ENCODE results near the gene RELL2. TPM values are rescaled to one million over a fixed set of nuclear protein-coding genes. Genes with fewer than 3 reads are reported as not detected.
"Not testable (repeated sequence)": the region's sequence is repeated elsewhere in the genome, so short reads cannot be mapped to it uniquely, and the experiment has no call there.

The RELL2 gene
- total and polyA plus RNA-seq, 3 experiments from 2014 or later = 3.7 to 26.2 (median 24.8) TPM

GRCh38 chr5:141603923-141604717, 32.7 kb upstream of the RELL2 start:
- no peaks in the 10 kb centered on the region for H3K9me3 ChIP-seq (ENCODE audit: low read length)
- ChIA-PET POLR2A (interaction anchor here (0.9 to 6.3 kb wide), 2 partner anchors 14 to 47 kb away, joined by 3 to 70 read pairs; partner anchors contain the start of genes DIAPH1 and FCHSD1), CTCF (interaction anchor here (4.8 to 14.7 kb wide), 2 partner anchors 12 to 13 kb away, joined by 46 to 175 read pairs; partner anchors contain the start of gene DIAPH1)
- H3K27ac ChIP-seq (ENCODE audit: low read depth, low read length) = peak overlapping the region; percentile 7
- H3K27me3 Mint-ChIP-seq = no peaks in the 10 kb centered on the region
- peaks cover 0 to 7% (median 5%) of the 10 kb centered on the region in 3 donors for H3K36me3 Mint-ChIP-seq
- DNase-seq = peak in 1 of 5 donors; percentile 29
- no peaks in the 10 kb centered on the region for H3K27me3 ChIP-seq (ENCODE audit: insufficient read depth, low read length, poor library complexity, severe bottlenecking)
- peaks cover 93 to 100% (median 98%) of the 10 kb centered on the region in 3 donors for H3K4me1 Mint-ChIP-seq
- H3K4me1 ChIP-seq (ENCODE audit: insufficient read depth, low read length) = peaks cover 96% of the 10 kb centered on the region
- peak overlapping the region; percentile 36 for H3K4me3 ChIP-seq (ENCODE audit: low read length)
- H3K36me3 ChIP-seq (ENCODE audit: insufficient read depth, low read length) = no peaks in the 10 kb centered on the region
- H3K4me3 Mint-ChIP-seq = peak overlapping the region; percentile 41 to 83 (median 81)
- H3K9me3 Mint-ChIP-seq = no peaks in the 10 kb centered on the region
- H3K27ac Mint-ChIP-seq = peak overlapping the region; percentile 79 to 99 (median 94)

- Mint-ChIP-seq H3K27me3 (no peaks in the 10 kb centered on the region), H3K4me3 (peak overlapping the region; percentile 66 to 82 (median 77)), H3K9me3 (no peaks in the 10 kb centered on the region), H3K4me1 (peaks cover 89 to 96% (median 96%) of the 10 kb centered on the region in 3 donors), H3K27ac (peak overlapping the region; percentile 77 to 99 (median 92)), H3K36me3 (peaks cover 0 to 11% (median 9%) of the 10 kb centered on the region in 3 donors)
- Histone ChIP-seq H3K4me1 (ENCODE audit: insufficient read depth, low read length) (peaks cover 90% of the 10 kb centered on the region), H3K27ac (ENCODE audit: low read depth, low read length) (peak overlapping the region; percentile 67), H3K4me3 (ENCODE audit: low read length) (peak overlapping the region; percentile 33), H3K27me3 (ENCODE audit: insufficient read depth, low read length, poor library complexity, severe bottlenecking) (no peaks in the 10 kb centered on the region), H3K36me3 (ENCODE audit: insufficient read depth, low read length) (no peaks in the 10 kb centered on the region), H3K9me3 (ENCODE audit: low read length) (no peaks in the 10 kb centered on the region)
- POLR2A ChIA-PET = interaction anchor here (0.7 to 6.3 kb wide), 3 partner anchors 9 to 14 kb away, joined by 4 to 70 read pairs (median 7); partner anchors contain the start of gene DIAPH1
- DNase-seq = peak; percentile 54 to 88 (median 85)
- CTCF ChIA-PET = interaction anchor here (1.8 to 14.7 kb wide), 4 partner anchors 11 to 31 kb away, joined by 4 to 175 read pairs (median 30); partner anchors contain the start of genes DIAPH1, HDAC3 and RELL2
These were observed 31.1 kb upstream of the RELL2 start for GRCh38 chr5:141605523-141606277.

DNA sequence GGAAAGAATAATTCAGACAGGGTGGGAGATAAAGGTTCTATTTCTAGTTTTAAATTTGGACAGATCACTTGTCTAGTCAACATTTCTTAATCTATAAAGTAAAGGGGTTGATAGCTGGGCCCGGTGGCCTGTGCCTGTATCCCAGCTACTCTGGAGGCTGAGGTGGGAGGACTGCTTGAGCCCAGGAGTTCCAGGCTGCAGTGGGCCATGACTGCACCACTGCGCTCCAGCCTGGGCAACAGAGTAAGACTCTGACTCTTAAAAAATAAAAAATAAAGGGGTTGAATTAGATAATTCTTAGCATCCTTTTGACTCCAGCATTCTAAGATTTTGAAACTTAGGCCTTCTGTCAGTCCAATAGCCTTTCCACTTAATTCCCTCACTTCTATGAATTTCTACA, 28.8 kb upstream of the RELL2 start:
- H3K27me3 ChIP-seq (ENCODE audit: insufficient read depth, low read length, poor library complexity, severe bottlenecking) = no peaks in the 10 kb centered on the region
- Mint-ChIP-seq H3K27ac (peak overlapping the region; percentile 77 to 99 (median 92)), H3K36me3 (peaks cover 0 to 28% (median 12%) of the 10 kb centered on the region in 3 donors), H3K27me3 (no peaks in the 10 kb centered on the region), H3K9me3 (no peaks in the 10 kb centered on the region), H3K4me3 (peak overlapping the region; percentile 38 to 80 (median 67)), H3K4me1 (peaks cover 89 to 94% (median 93%) of the 10 kb centered on the region in 3 donors)
- POLR2A ChIA-PET = interaction anchor here (0.6 to 6.3 kb wide), 2 partner anchors 10 to 962 kb away, joined by 3 to 70 read pairs; partner anchors contain the start of gene DIAPH1
- peaks cover 91% of the 10 kb centered on the region for H3K4me1 ChIP-seq (ENCODE audit: insufficient read depth, low read length)
- no peak for DNase-seq
- CTCF ChIA-PET = interaction anchor here (1.8 to 14.7 kb wide), 3 partner anchors 9 to 41 kb away, joined by 5 to 175 read pairs (median 55); partner anchors contain the start of gene DIAPH1
- no peaks in the 10 kb centered on the region for H3K9me3 ChIP-seq (ENCODE audit: low read length)
- peak overlapping the region; percentile 2 for H3K27ac ChIP-seq (ENCODE audit: low read depth, low read length)
- H3K36me3 ChIP-seq (ENCODE audit: insufficient read depth, low read length) = peaks cover 3% of the 10 kb centered on the region
- H3K4me3 ChIP-seq (ENCODE audit: low read length) = no peak overlapping the region

DNA sequence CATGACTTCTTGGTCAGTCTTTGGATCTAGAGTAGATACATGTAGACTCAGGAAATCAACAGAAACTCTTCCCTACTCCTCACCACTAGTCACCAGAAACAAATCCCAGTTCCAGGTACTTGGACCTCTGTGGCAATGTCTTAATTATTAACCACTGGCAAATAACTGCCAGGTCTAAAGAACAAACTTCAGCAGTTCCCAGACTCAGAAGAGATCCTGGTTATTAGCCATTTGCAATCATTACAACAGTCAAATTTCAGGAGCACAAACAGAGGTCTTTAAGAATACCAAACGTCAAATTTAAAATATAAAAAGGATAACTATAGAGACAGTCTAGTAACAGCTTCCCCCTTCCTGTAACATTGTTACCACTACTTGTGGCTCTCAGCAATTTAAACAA, 28.2 kb upstream of the RELL2 start:
- Histone ChIP-seq H3K27me3 (ENCODE audit: insufficient read depth, low read length, poor library complexity, severe bottlenecking) (no peaks in the 10 kb centered on the region), H3K4me3 (ENCODE audit: low read length) (peak overlapping the region; percentile 12), H3K4me1 (ENCODE audit: insufficient read depth, low read length) (peaks cover 91% of the 10 kb centered on the region), H3K36me3 (ENCODE audit: insufficient read depth, low read length) (peaks cover 3% of the 10 kb centered on the region), H3K9me3 (ENCODE audit: low read length) (no peaks in the 10 kb centered on the region), H3K27ac (ENCODE audit: low read depth, low read length) (peak overlapping the region; percentile 2)
- peak overlapping the region; percentile 38 to 78 (median 61) for H3K4me3 Mint-ChIP-seq
- H3K27me3 Mint-ChIP-seq = no peaks in the 10 kb centered on the region
- peak overlapping the region; percentile 77 to 99 (median 92) for H3K27ac Mint-ChIP-seq
- H3K36me3 Mint-ChIP-seq = peaks cover 0 to 31% (median 12%) of the 10 kb centered on the region in 3 donors
- H3K4me1 Mint-ChIP-seq = peaks cover 90 to 94% (median 93%) of the 10 kb centered on the region in 3 donors
- ChIA-PET CTCF (interaction anchor here (0.6 to 14.7 kb wide), 4 partner anchors 8 to 41 kb away, joined by 3 to 175 read pairs (median 30); partner anchors contain the start of genes DIAPH1, HDAC3 and RELL2), POLR2A (interaction anchor here (0.6 to 6.3 kb wide), 4 partner anchors 10 to 963 kb away, joined by 3 to 70 read pairs (median 6); partner anchors contain the start of gene DIAPH1)
- H3K9me3 Mint-ChIP-seq = no peaks in the 10 kb centered on the region
- no peak for DNase-seq

GRCh38 chr5:141609044-141609443, 27.8 kb upstream of the RELL2 start:
- Histone ChIP-seq H3K27me3 (ENCODE audit: insufficient read depth, low read length, poor library complexity, severe bottlenecking) (no peaks in the 10 kb centered on the region), H3K4me1 (ENCODE audit: insufficient read depth, low read length) (peaks cover 91% of the 10 kb centered on the region), H3K27ac (ENCODE audit: low read depth, low read length) (no peak overlapping the region), H3K9me3 (ENCODE audit: low read length) (no peaks in the 10 kb centered on the region), H3K36me3 (ENCODE audit: insufficient read depth, low read length) (peaks cover 3% of the 10 kb centered on the region), H3K4me3 (ENCODE audit: low read length) (peak overlapping the region; percentile 3)
- Mint-ChIP-seq H3K4me1 (peaks cover 90 to 94% (median 93%) of the 10 kb centered on the region in 3 donors), H3K27ac (peak overlapping the region in 6 of 8 donors; percentile 78 to 99 (median 89)), H3K36me3 (peaks cover 0 to 31% (median 12%) of the 10 kb centered on the region in 3 donors), H3K27me3 (no peaks in the 10 kb centered on the region), H3K9me3 (no peaks in the 10 kb centered on the region), H3K4me3 (peak overlapping the region in 4 of 7 donors; percentile 38 to 72 (median 60))
- no peak for DNase-seq
- ChIA-PET CTCF (interaction anchor here (0.6 to 14.7 kb wide), 4 partner anchors 8 to 42 kb away, joined by 3 to 175 read pairs (median 30); partner anchors contain the start of genes DIAPH1, HDAC3 and RELL2), POLR2A (interaction anchor here (0.6 to 6.3 kb wide), 3 partner anchors 9 to 107 kb away, joined by 5 to 70 read pairs (median 7); partner anchors contain the start of gene DIAPH1)

GRCh38 chr5:141609921-141610320, 26.9 kb upstream of the RELL2 start:
- H3K4me3 Mint-ChIP-seq = peak overlapping the region in 6 of 7 donors; percentile 20 to 62 (median 48)
- not testable (repeated sequence) for H3K27ac ChIP-seq (ENCODE audit: low read depth, low read length); H3K27me3 Mint-ChIP-seq; H3K4me3 ChIP-seq (ENCODE audit: low read length); H3K27me3 ChIP-seq (ENCODE audit: insufficient read depth, low read length, poor library complexity, severe bottlenecking); H3K36me3 ChIP-seq (ENCODE audit: insufficient read depth, low read length); DNase-seq; H3K9me3 Mint-ChIP-seq; H3K9me3 ChIP-seq (ENCODE audit: low read length)
- ChIA-PET POLR2A (interaction anchor here (1.5 to 6.3 kb wide), 2 partner anchors 8 to 16 kb away, joined by 7 to 70 read pairs; partner anchors contain the start of gene DIAPH1), CTCF (interaction anchor here (0.7 to 14.7 kb wide), 3 partner anchors 7 to 28 kb away, joined by 3 to 175 read pairs (median 55); partner anchors contain the start of gene DIAPH1)
- peak overlapping the region; percentile 30 to 91 (median 88) for H3K27ac Mint-ChIP-seq
- peaks cover 91% of the 10 kb centered on the region for H3K4me1 ChIP-seq (ENCODE audit: insufficient read depth, low read length)
- peaks cover 90 to 94% (median 93%) of the 10 kb centered on the region in 3 donors for H3K4me1 Mint-ChIP-seq
- H3K36me3 Mint-ChIP-seq = peaks cover 0 to 31% (median 10%) of the 10 kb centered on the region in 3 donors

DNA sequence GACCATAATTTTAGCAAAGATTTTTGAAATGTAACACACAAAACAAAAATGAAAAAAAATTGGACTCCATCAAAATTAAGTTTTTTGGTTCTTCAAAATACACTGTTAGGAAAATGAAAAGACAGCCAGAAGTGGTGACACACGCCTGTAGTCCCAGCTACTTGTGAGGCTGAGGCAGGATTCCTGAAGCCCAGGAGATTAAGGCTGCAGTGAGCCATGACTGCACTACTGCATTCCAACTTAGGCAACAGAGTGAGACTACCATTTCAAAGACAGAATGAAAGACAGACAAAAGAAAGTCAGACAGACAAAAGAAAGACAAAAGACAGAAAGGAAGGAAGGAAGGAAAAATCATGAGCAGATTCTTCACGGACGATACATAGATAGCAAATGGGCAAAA, 25.5 kb upstream of the RELL2 start:
- Mint-ChIP-seq H3K9me3 (no peaks in the 10 kb centered on the region), H3K36me3 (peaks cover 0 to 38% (median 13%) of the 10 kb centered on the region in 3 donors)

More for the DNA sequence above, 25.5 kb upstream of the RELL2 start:
- Histone ChIP-seq H3K27me3 (ENCODE audit: insufficient read depth, low read length, poor library complexity, severe bottlenecking) (no peaks in the 10 kb centered on the region), H3K4me1 (ENCODE audit: insufficient read depth, low read length) (peaks cover 86% of the 10 kb centered on the region), H3K9me3 (ENCODE audit: low read length) (no peaks in the 10 kb centered on the region), H3K27ac (ENCODE audit: low read depth, low read length) (no peak overlapping the region), H3K4me3 (ENCODE audit: low read length) (no peak overlapping the region), H3K36me3 (ENCODE audit: insufficient read depth, low read length) (peaks cover 3% of the 10 kb centered on the region)
- Mint-ChIP-seq H3K27ac (peak overlapping the region in 7 of 8 donors; percentile 3 to 78 (median 61)), H3K4me3 (peak overlapping the region; percentile 9 to 75 (median 53)), H3K27me3 (no peaks in the 10 kb centered on the region), H3K4me1 (peaks cover 88 to 92% (median 90%) of the 10 kb centered on the region in 3 donors)
- no peak for DNase-seq
- ChIA-PET CTCF (interaction anchor here (13.2 kb wide), 1 partner anchor 20 kb away, joined by 318 read pairs; no protein-coding TSS in a partner anchor), POLR2A (interaction anchor here (1.1 kb wide), 1 partner anchor 19 kb away, joined by 4 read pairs; no protein-coding TSS in a partner anchor)

Measured in CD8-positive, alpha-beta memory T cell (primary cell).